Activated CD4-positive, alpha-beta memory T cell treated with anti-CD3 and anti-CD28 coated beads, Interleukin-2, amount 10 ng/mL, durations not matched to agents 7 days and 5 days (primary cell): ENCODE measurements around the gene CAMTA1. TPM values are rescaled to one million over a fixed set of nuclear protein-coding genes. Genes with fewer than 3 reads are reported as not detected.

Experiments
- CTCF ChIA-PET: fragments of 350-600 bp; sonication (Branson Sonifier 250); formaldehyde crosslinking; loops from one replicate; lab custom pipeline; 2021; ENCODE audit warnings: antibody characterized with exemption, inconsistent platforms; lab: Charles Lee
- POLR2A ChIA-PET: fragments of 350-600 bp; sonication (Branson Sonifier 250); formaldehyde crosslinking; loops from one replicate; lab custom pipeline; 2021; ENCODE audit warnings: antibody characterized with exemption; lab: Charles Lee
- DNase-seq: peaks from one replicate; pipeline ENCODE4 v3.0.0-alpha.2; 2020
- H3K27ac Mint-ChIP-seq: one replicate; pipeline ENCODE4 v1.8.0; 2021; ENCODE audit warnings: mild to moderate bottlenecking, mixed read lengths
- H3K27me3 Mint-ChIP-seq: one replicate; pipeline ENCODE4 v1.8.0; 2021; ENCODE audit warnings: mixed read lengths
- H3K36me3 Mint-ChIP-seq: one replicate; pipeline ENCODE4 v1.8.0; 2021; ENCODE audit warnings: low read depth, mixed read lengths
- H3K4me1 Mint-ChIP-seq: one replicate; pipeline ENCODE4 v1.8.0; 2021; ENCODE audit warnings: mixed read lengths
- H3K4me3 Mint-ChIP-seq: one replicate; pipeline ENCODE4 v1.8.0; 2021; ENCODE audit warnings: mild to moderate bottlenecking, mixed read lengths
- H3K9me3 Mint-ChIP-seq: one replicate; pipeline ENCODE4 v1.8.0; 2021; ENCODE audit warnings: mixed read lengths
- total RNA-seq, 2 experiments: library from RNA; stranded (reverse); gene quantifications; one replicate each; pipeline ENCODE4 v1.2.3, GENCODE V29; 2021

CAMTA1 gene
- total RNA-seq, 2 experiments from 2014 or later, result 43.0 to 47.3 TPM

- H3K9me3 Mint-ChIP-seq, result no peaks in the 10 kb centered on the region
- H3K4me1 Mint-ChIP-seq, result peaks cover 12% of the 10 kb centered on the region
- H3K4me3 Mint-ChIP-seq, result no peak overlapping the region
- no peak overlapping the region for H3K27ac Mint-ChIP-seq
- H3K27me3 Mint-ChIP-seq, result peaks cover 34% of the 10 kb centered on the region
- DNase-seq, result no peak
- ChIA-PET CTCF (no interaction called here), POLR2A (no interaction called here)
- no peaks in the 10 kb centered on the region for H3K36me3 Mint-ChIP-seq
These were observed 184.5 kb downstream of the CAMTA1 start for GRCh38 chr1:6969762-6970161.

GRCh38 chr1:6970221-6970620, 185.0 kb downstream of the CAMTA1 start:
- no peaks in the 10 kb centered on the region for H3K9me3 Mint-ChIP-seq
- H3K4me1 Mint-ChIP-seq, result peaks cover 12% of the 10 kb centered on the region
- H3K4me3 Mint-ChIP-seq, result no peak overlapping the region
- no peaks in the 10 kb centered on the region for H3K36me3 Mint-ChIP-seq
- ChIA-PET CTCF (no interaction called here), POLR2A (no interaction called here)
- H3K27me3 Mint-ChIP-seq, result peaks cover 30% of the 10 kb centered on the region
- no peak for DNase-seq
- H3K27ac Mint-ChIP-seq, result no peak overlapping the region

GRCh38 chr1:6971048-6971447, 185.8 kb downstream of the CAMTA1 start:
- Mint-ChIP-seq H3K36me3 (no peaks in the 10 kb centered on the region), H3K9me3 (no peaks in the 10 kb centered on the region), H3K27ac (no peak overlapping the region), H3K4me1 (peaks cover 12% of the 10 kb centered on the region), H3K4me3 (no peak overlapping the region), H3K27me3 (peaks cover 25% of the 10 kb centered on the region)
- ChIA-PET CTCF (no interaction called here), POLR2A (no interaction called here)
- DNase-seq, result no peak

GRCh38 chr1:6971699-6972098, 186.4 kb downstream of the CAMTA1 start:
- ChIA-PET CTCF (no interaction called here), POLR2A (no interaction called here)
- Mint-ChIP-seq H3K36me3 (no peaks in the 10 kb centered on the region), H3K4me3 (no peak overlapping the region), H3K4me1 (peaks cover 12% of the 10 kb centered on the region), H3K27ac (no peak overlapping the region), H3K27me3 (peaks cover 29% of the 10 kb centered on the region), H3K9me3 (no peaks in the 10 kb centered on the region)
- DNase-seq, result no peak

- H3K27me3 Mint-ChIP-seq, result peaks cover 27% of the 10 kb centered on the region
- H3K4me3 Mint-ChIP-seq, result no peak overlapping the region
- H3K36me3 Mint-ChIP-seq, result no peaks in the 10 kb centered on the region
- H3K9me3 Mint-ChIP-seq, result no peaks in the 10 kb centered on the region
- H3K27ac Mint-ChIP-seq, result no peak overlapping the region
- POLR2A ChIA-PET, result no interaction called here
- DNase-seq, result no peak
- CTCF ChIA-PET, result no interaction called here
- H3K4me1 Mint-ChIP-seq, result peaks cover 12% of the 10 kb centered on the region
These were observed 187.1 kb downstream of the CAMTA1 start for GRCh38 chr1:6972399-6972798.

GRCh38 chr1:6975331-6976043, 190.2 kb downstream of the CAMTA1 start:
- H3K36me3 Mint-ChIP-seq, result no peaks in the 10 kb centered on the region
- ChIA-PET POLR2A (no interaction called here), CTCF (no interaction called here)
- no peak overlapping the region for H3K27ac Mint-ChIP-seq
- no peak overlapping the region for H3K4me3 Mint-ChIP-seq
- H3K27me3 Mint-ChIP-seq, result peaks cover 9% of the 10 kb centered on the region
- no peaks in the 10 kb centered on the region for H3K9me3 Mint-ChIP-seq
- DNase-seq, result no peak
- no peaks in the 10 kb centered on the region for H3K4me1 Mint-ChIP-seq

- Mint-ChIP-seq H3K4me1 (no peaks in the 10 kb centered on the region), H3K9me3 (no peaks in the 10 kb centered on the region), H3K27me3 (peaks cover 9% of the 10 kb centered on the region), H3K36me3 (no peaks in the 10 kb centered on the region), H3K27ac (no peak overlapping the region), H3K4me3 (no peak overlapping the region)
- CTCF ChIA-PET, result no interaction called here
- no peak for DNase-seq
- POLR2A ChIA-PET, result no interaction called here
These were observed 190.8 kb downstream of the CAMTA1 start for GRCh38 chr1:6976044-6976375.

GRCh38 chr1:6979003-6979613, 193.9 kb downstream of the CAMTA1 start:
- no peak for DNase-seq
- Mint-ChIP-seq H3K4me3 (no peak overlapping the region), H3K36me3 (no peaks in the 10 kb centered on the region), H3K9me3 (no peaks in the 10 kb centered on the region), H3K4me1 (no peaks in the 10 kb centered on the region), H3K27ac (no peak overlapping the region), H3K27me3 (peaks cover 7% of the 10 kb centered on the region)
- ChIA-PET CTCF (no interaction called here), POLR2A (no interaction called here)

- no peak overlapping the region for H3K4me3 Mint-ChIP-seq
- no peak overlapping the region for H3K27ac Mint-ChIP-seq
- H3K4me1 Mint-ChIP-seq, result no peaks in the 10 kb centered on the region
- POLR2A ChIA-PET, result no interaction called here
- DNase-seq, result no peak
- CTCF ChIA-PET, result no interaction called here
- peaks cover 3% of the 10 kb centered on the region for H3K27me3 Mint-ChIP-seq
- H3K9me3 Mint-ChIP-seq, result no peaks in the 10 kb centered on the region
- H3K36me3 Mint-ChIP-seq, result no peaks in the 10 kb centered on the region
These were observed 196.3 kb downstream of the CAMTA1 start for GRCh38 chr1:6981595-6981994.

- POLR2A ChIA-PET, result no interaction called here
- CTCF ChIA-PET, result no interaction called here
- Mint-ChIP-seq H3K27ac (no peak overlapping the region), H3K36me3 (no peaks in the 10 kb centered on the region), H3K4me3 (no peak overlapping the region), H3K4me1 (no peaks in the 10 kb centered on the region), H3K9me3 (no peaks in the 10 kb centered on the region), H3K27me3 (peaks cover 3% of the 10 kb centered on the region)
- DNase-seq, result no peak
These were observed 197.2 kb downstream of the CAMTA1 start for GRCh38 chr1:6982443-6982842.

GRCh38 chr1:6982860-6983259, 197.6 kb downstream of the CAMTA1 start:
- DNase-seq, result no peak
- Mint-ChIP-seq H3K27ac (no peak overlapping the region), H3K9me3 (no peaks in the 10 kb centered on the region), H3K27me3 (peaks cover 1% of the 10 kb centered on the region), H3K4me3 (no peak overlapping the region), H3K4me1 (no peaks in the 10 kb centered on the region), H3K36me3 (no peaks in the 10 kb centered on the region)
- CTCF ChIA-PET, result no interaction called here
- POLR2A ChIA-PET, result no interaction called here

- Mint-ChIP-seq H3K9me3 (no peaks in the 10 kb centered on the region), H3K4me1 (no peaks in the 10 kb centered on the region), H3K4me3 (no peak overlapping the region), H3K36me3 (no peaks in the 10 kb centered on the region), H3K27me3 (peaks cover 3% of the 10 kb centered on the region), H3K27ac (no peak overlapping the region)
- DNase-seq, result no peak
- CTCF ChIA-PET, result no interaction called here
- POLR2A ChIA-PET, result no interaction called here
These were observed 199.3 kb downstream of the CAMTA1 start for GRCh38 chr1:6984536-6984935.

- Mint-ChIP-seq H3K4me3 (no peak overlapping the region), H3K36me3 (no peaks in the 10 kb centered on the region), H3K27ac (no peak overlapping the region), H3K27me3 (peaks cover 8% of the 10 kb centered on the region), H3K4me1 (no peaks in the 10 kb centered on the region), H3K9me3 (no peaks in the 10 kb centered on the region)
- CTCF ChIA-PET, result no interaction called here
- POLR2A ChIA-PET, result no interaction called here
- DNase-seq, result no peak
These were observed 199.7 kb downstream of the CAMTA1 start for GRCh38 chr1:6984986-6985385.
